ENCODE data around the gene CCL17. TPM values are rescaled to one million over a fixed set of nuclear protein-coding genes. Genes with fewer than 3 reads are reported as not detected.
A peak's percentile ranks its signal among the peaks of the same experiment; 100 is the strongest.
"Not testable (repeated sequence)": the region's sequence is repeated elsewhere in the genome, so short reads cannot be mapped to it uniquely, and the experiment has no call there.

CCL17 gene
- total RNA-seq, 1 experiment from 2014 or later: 2.1 TPM

GRCh38 chr16:57390636-57391295, 13.8 kb upstream of the CCL17 start:
- in situ Hi-C loops (cut with HindIII; ENCODE audit: low pct_unique_long_range_greater_than_20kb, low sequenced_read_pairs): no loop called here
- DNase-seq (ENCODE audit: low read depth, low spot score): peak; percentile 93

GRCh38 chr16:57391300-57391699, 13.3 kb upstream of the CCL17 start:
- DNase-seq (ENCODE audit: low read depth, low spot score): no peak
- in situ Hi-C loops (cut with HindIII; ENCODE audit: low pct_unique_long_range_greater_than_20kb, low sequenced_read_pairs): no loop called here

- in situ Hi-C loops (cut with HindIII; ENCODE audit: low pct_unique_long_range_greater_than_20kb, low sequenced_read_pairs): no loop called here
Observed at GRCh38 chr16:57391708-57392107, 12.9 kb upstream of the CCL17 start.

GRCh38 chr16:57392694-57393093, 11.9 kb upstream of the CCL17 start:
- no peak for DNase-seq (ENCODE audit: low read depth, low spot score)
- in situ Hi-C loops (cut with HindIII; ENCODE audit: low pct_unique_long_range_greater_than_20kb, low sequenced_read_pairs): no loop called here

More at GRCh38 chr16:57391708-57392107, 12.9 kb upstream of the CCL17 start:
- no peak for DNase-seq (ENCODE audit: low read depth, low spot score)

- in situ Hi-C loops (cut with HindIII; ENCODE audit: low pct_unique_long_range_greater_than_20kb, low sequenced_read_pairs): no loop called here
- DNase-seq (ENCODE audit: low read depth, low spot score): no peak
Observed at GRCh38 chr16:57394444-57394843, 10.1 kb upstream of the CCL17 start.

GRCh38 chr16:57395026-57395425, 9.5 kb upstream of the CCL17 start:
- in situ Hi-C loops (cut with HindIII; ENCODE audit: low pct_unique_long_range_greater_than_20kb, low sequenced_read_pairs): no loop called here
- DNase-seq (ENCODE audit: low read depth, low spot score): no peak

- in situ Hi-C loops (cut with HindIII; ENCODE audit: low pct_unique_long_range_greater_than_20kb, low sequenced_read_pairs): no loop called here
- DNase-seq (ENCODE audit: low read depth, low spot score): no peak
Observed at GRCh38 chr16:57396786-57397185, 7.8 kb upstream of the CCL17 start.

- DNase-seq (ENCODE audit: low read depth, low spot score); in situ Hi-C loops (cut with HindIII; ENCODE audit: low pct_unique_long_range_greater_than_20kb, low sequenced_read_pairs): not testable (repeated sequence)
Observed at GRCh38 chr16:57397493-57397892, 7.1 kb upstream of the CCL17 start.

- in situ Hi-C loops (cut with HindIII; ENCODE audit: low pct_unique_long_range_greater_than_20kb, low sequenced_read_pairs): no loop called here
- no peak for DNase-seq (ENCODE audit: low read depth, low spot score)
Observed at GRCh38 chr16:57401943-57402640, 2.5 kb upstream of the CCL17 start.

GRCh38 chr16:57405097-57405496, 530 bp downstream of the CCL17 start:
- no peak for DNase-seq (ENCODE audit: low read depth, low spot score)
- in situ Hi-C loops (cut with HindIII; ENCODE audit: low pct_unique_long_range_greater_than_20kb, low sequenced_read_pairs): no loop called here

GRCh38 chr16:57406881-57407280, 2.3 kb downstream of the CCL17 start:
- in situ Hi-C loops (cut with HindIII; ENCODE audit: low pct_unique_long_range_greater_than_20kb, low sequenced_read_pairs): no loop called here
- no peak for DNase-seq (ENCODE audit: low read depth, low spot score)

GRCh38 chr16:57407521-57408353, 3.2 kb downstream of the CCL17 start:
- DNase-seq (ENCODE audit: low read depth, low spot score): no peak
- in situ Hi-C loops (cut with HindIII; ENCODE audit: low pct_unique_long_range_greater_than_20kb, low sequenced_read_pairs): no loop called here

- DNase-seq (ENCODE audit: low read depth, low spot score): no peak
- in situ Hi-C loops (cut with HindIII; ENCODE audit: low pct_unique_long_range_greater_than_20kb, low sequenced_read_pairs): no loop called here
Observed at GRCh38 chr16:57409065-57409464, 4.5 kb downstream of the CCL17 start.

- in situ Hi-C loops (cut with HindIII; ENCODE audit: low pct_unique_long_range_greater_than_20kb, low sequenced_read_pairs): no loop called here
Observed at GRCh38 chr16:57409870-57410587, 5.5 kb downstream of the CCL17 start.

GRCh38 chr16:57411362-57411976, 6.9 kb downstream of the CCL17 start:
- in situ Hi-C loops (cut with HindIII; ENCODE audit: low pct_unique_long_range_greater_than_20kb, low sequenced_read_pairs): no loop called here
- no peak for DNase-seq (ENCODE audit: low read depth, low spot score)

More at GRCh38 chr16:57409870-57410587, 5.5 kb downstream of the CCL17 start:
- DNase-seq (ENCODE audit: low read depth, low spot score): no peak

GRCh38 chr16:57412584-57412983, 8.0 kb downstream of the CCL17 start:
- DNase-seq (ENCODE audit: low read depth, low spot score): no peak
- in situ Hi-C loops (cut with HindIII; ENCODE audit: low pct_unique_long_range_greater_than_20kb, low sequenced_read_pairs): no loop called here

GRCh38 chr16:57413301-57413730, 8.7 kb downstream of the CCL17 start:
- in situ Hi-C loops (cut with HindIII; ENCODE audit: low pct_unique_long_range_greater_than_20kb, low sequenced_read_pairs): no loop called here

More at GRCh38 chr16:57413301-57413730, 8.7 kb downstream of the CCL17 start:
- no peak for DNase-seq (ENCODE audit: low read depth, low spot score)
